IMR-90 (cell line): Measurements from ENCODE around the gene LRRC3C. TPM values are rescaled to one million over a fixed set of nuclear protein-coding genes. Genes with fewer than 3 reads are reported as not detected.

Experiments
- ATAC-seq: fragments of 200-7000 bp; cut with Tn5 transposase; 2 replicates; pipeline ENCODE4 v1.9.1; 2020; ENCODE audit warnings: low read depth, mild to moderate bottlenecking, moderate library complexity
- BruUV-seq: library from RNA; stranded (reverse); fragments of 400-500 nt; replicated peaks from 2 replicates; lab custom pipeline; 2021; lab: Mats Ljungman, UMichigan
- CTCF ChIA-PET: fragments of 300-600 bp; formaldehyde crosslinking; extraction: SDS; loops from one replicate; lab custom pipeline; 2021; ENCODE audit warnings: antibody characterized with exemption; lab: Yijun Ruan, JAX
- POLR2A ChIA-PET: fragments of 300-600 bp; sonication (Branson Sonifier 250); formaldehyde crosslinking; loops from one replicate; lab custom pipeline; 2022; ENCODE audit warnings: antibody characterized with exemption; ENCODE audit not compliant: unreplicated experiment; lab: Charles Lee
- DNase-seq: peaks from one replicate; pipeline ENCODE4 v3.0.0; 2013
- H2AFZ ChIP-seq: replicated peaks from 2 replicates; pipeline ENCODE3; 2013; ENCODE audit warnings: low read length, mild to moderate bottlenecking; ENCODE audit not compliant: poor library complexity
- H2AK5ac ChIP-seq: 2 replicates; pipeline ENCODE4 v1.6.1; 2013; ENCODE audit warnings: low read depth, low read length, inconsistent platforms
- H2AK9ac ChIP-seq: replicated peaks from 2 replicates; pipeline ENCODE3; 2013; ENCODE audit warnings: mild to moderate bottlenecking, low read depth, low read length, moderate library complexity; ENCODE audit not compliant: poor library complexity
- H2BK120ac ChIP-seq: 2 replicates; pipeline ENCODE4 v1.6.1; 2013; ENCODE audit warnings: low read depth, low read length, inconsistent platforms
- H2BK15ac ChIP-seq: 3 replicates; pipeline ENCODE4 v1.6.1; 2013; ENCODE audit warnings: low read depth, low read length, inconsistent platforms
- H2BK20ac ChIP-seq: 2 replicates; pipeline ENCODE4 v1.6.1; 2013; ENCODE audit warnings: low read depth, mild to moderate bottlenecking, inconsistent platforms, low read length, moderate library complexity
- H2BK5ac ChIP-seq: 2 replicates; pipeline ENCODE4 v1.6.1; 2013; ENCODE audit warnings: mild to moderate bottlenecking, low read depth, low read length, inconsistent platforms; ENCODE audit not compliant: poor library complexity, severe bottlenecking
- H3K14ac ChIP-seq: replicated peaks from 2 replicates; pipeline ENCODE4 v1.6.1; 2013; ENCODE audit warnings: low read depth, low read length, inconsistent platforms
- H3K18ac ChIP-seq: 2 replicates; pipeline ENCODE4 v1.6.1; 2013; ENCODE audit warnings: low read depth, low read length, control low read depth
- H3K23ac ChIP-seq: 2 replicates; pipeline ENCODE4 v1.6.1; 2013; ENCODE audit warnings: low read depth, low read length, inconsistent platforms
- H3K27ac ChIP-seq: 2 replicates; pipeline ENCODE4 v1.5.1; 2013; ENCODE audit warnings: mild to moderate bottlenecking, control low read depth, low read length; ENCODE audit not compliant: insufficient read depth
- H3K27me3 ChIP-seq: 2 replicates; pipeline ENCODE4 v1.6.1; 2013; ENCODE audit warnings: low read length; ENCODE audit not compliant: control insufficient read depth, insufficient read depth
- H3K36me3 ChIP-seq: 2 replicates; pipeline ENCODE4 v1.6.1; 2013; ENCODE audit warnings: low read length, mixed read lengths; ENCODE audit not compliant: control insufficient read depth, insufficient read depth
- H3K4ac ChIP-seq: 2 replicates; pipeline ENCODE4 v1.6.1; 2013; ENCODE audit warnings: low read depth, low read length, inconsistent platforms
- H3K4me1 ChIP-seq: 2 replicates; pipeline ENCODE4 v1.6.1; 2013; ENCODE audit warnings: low read length, mixed read lengths; ENCODE audit not compliant: control insufficient read depth, insufficient read depth
- H3K4me2 ChIP-seq: 2 replicates; pipeline ENCODE4 v1.6.1; 2013; ENCODE audit warnings: low read depth, mild to moderate bottlenecking, control low read depth, low read length, moderate library complexity
- H3K4me3 ChIP-seq: 2 replicates; pipeline ENCODE4 v1.5.1; 2013; ENCODE audit warnings: low read depth, mild to moderate bottlenecking, control low read depth, low read length, moderate library complexity; ENCODE audit not compliant: insufficient read depth
- H3K56ac ChIP-seq: 2 replicates; pipeline ENCODE4 v1.6.1; 2013; ENCODE audit warnings: low read length, inconsistent platforms; ENCODE audit not compliant: insufficient read depth; ENCODE audit errors: extremely low read depth
- H3K79me1 ChIP-seq, 2 experiments: 2 replicates each; pipeline ENCODE4 v1.6.1; 2013; ENCODE audit warnings: low read length in 2 of 2, inconsistent platforms in 1 of 2, low read depth in 1 of 2
- H3K9ac ChIP-seq: 2 replicates; pipeline ENCODE4 v1.6.1; 2013; ENCODE audit warnings: low read depth, low read length, control low read depth
- H3K9me1 ChIP-seq: 2 replicates; pipeline ENCODE4 v1.6.1; 2013; ENCODE audit warnings: low read length, inconsistent platforms; ENCODE audit not compliant: insufficient read depth
- H3K9me3 ChIP-seq: 2 replicates; pipeline ENCODE4 v1.6.1; 2013; ENCODE audit warnings: low read length; ENCODE audit not compliant: control insufficient read depth, insufficient read depth
- H4K20me1 ChIP-seq: 2 replicates; pipeline ENCODE4 v1.6.1; 2013; ENCODE audit warnings: low read length, inconsistent platforms; ENCODE audit not compliant: insufficient read depth
- H4K5ac ChIP-seq: 2 replicates; pipeline ENCODE4 v1.6.1; 2013; ENCODE audit warnings: mild to moderate bottlenecking, low read depth, low read length, control low read depth
- H4K8ac ChIP-seq, 2 experiments: 2 replicates each; pipeline ENCODE4 v1.6.1; 2013; ENCODE audit warnings: low read depth in 2 of 2, low read length in 2 of 2, control low read depth in 1 of 2, inconsistent platforms in 1 of 2
- H4K91ac ChIP-seq: 2 replicates; pipeline ENCODE4 v1.6.1; 2013; ENCODE audit warnings: low read depth, low read length, inconsistent platforms; ENCODE audit not compliant: insufficient read depth
- BHLHE40 ChIP-seq: fragments of 150-350 bp; IDR thresholded peaks from 2 replicates; pipeline ENCODE4 v1.6.1; 2016; ENCODE audit warnings: mild to moderate bottlenecking, low read depth, low read length
- CEBPB ChIP-seq: IDR thresholded peaks from 2 replicates; pipeline ENCODE4 v1.6.1; 2012; ENCODE audit warnings: low read depth, low read length, improper control_type of control experiment
- CHD1 ChIP-seq: IDR thresholded peaks from 2 replicates; pipeline ENCODE4 v1.6.1; 2012; ENCODE audit warnings: low read depth, low read length, improper control_type of control experiment
- CTCF ChIP-seq: conservative IDR thresholded peaks from 2 replicates; pipeline ENCODE4 v1.5.1; 2012; ENCODE audit warnings: mild to moderate bottlenecking, low read depth, low read length, improper control_type of control experiment
- ELK1 ChIP-seq: fragments of 150-350 bp; IDR thresholded peaks from 2 replicates; pipeline ENCODE4 v1.6.1; 2016; ENCODE audit warnings: low read depth, mild to moderate bottlenecking, low read length, moderate library complexity, borderline replicate concordance
- FOS ChIP-seq: fragments of 150-350 bp; IDR thresholded peaks from 2 replicates; pipeline ENCODE4 v1.6.1; 2016; ENCODE audit warnings: low read depth, low read length
- MAFK ChIP-seq: IDR thresholded peaks from 2 replicates; pipeline ENCODE4 v1.6.1; 2012; ENCODE audit warnings: low read depth, low read length, improper control_type of control experiment
- MAZ ChIP-seq: IDR thresholded peaks from 2 replicates; pipeline ENCODE4 v1.6.1; 2012; ENCODE audit warnings: low read depth, mild to moderate bottlenecking, low read length, improper control_type of control experiment, moderate library complexity, borderline replicate concordance
- MXI1 ChIP-seq: IDR thresholded peaks from 2 replicates; pipeline ENCODE4 v1.6.1; 2012; ENCODE audit warnings: low read depth, mild to moderate bottlenecking, low read length, moderate library complexity, borderline replicate concordance
- NFE2L2 ChIP-seq: fragments of 150-350 bp; IDR thresholded peaks from 2 replicates; pipeline ENCODE4 v1.6.1; 2016; ENCODE audit warnings: low read depth, mild to moderate bottlenecking, low read length
- POLR2A ChIP-seq: IDR thresholded peaks from 2 replicates; pipeline ENCODE4 v1.6.1; 2012; ENCODE audit warnings: mild to moderate bottlenecking, low read depth, low read length
- RAD21 ChIP-seq: IDR thresholded peaks from 2 replicates; pipeline ENCODE4 v1.6.1; 2012; ENCODE audit warnings: low read length, improper control_type of control experiment
- RFX5 ChIP-seq: IDR thresholded peaks from 2 replicates; pipeline ENCODE4 v1.8.0; 2012; ENCODE audit warnings: low read depth, mild to moderate bottlenecking, low read length, moderate library complexity
- SMC3 ChIP-seq: fragments of 150-350 bp; IDR thresholded peaks from 2 replicates; pipeline ENCODE4 v1.6.1; 2016; ENCODE audit warnings: low read depth, mild to moderate bottlenecking, antibody characterized with exemption, low read length, moderate library complexity
- WGBS, 2 experiments: methylation state at CpG; one replicate each; pipeline versions ENCODE4 v1.1.5 to v1.1.7; 2013; ENCODE audit warnings: missing lambda C conversion rate in 2 of 2; ENCODE audit not compliant: insufficient read length in 1 of 2; ENCODE audit errors: extremely low coverage in 2 of 2; 5-methylcytosine and 5-hydroxymethylcytosine counted together
- dilution Hi-C: fragments of 300-500 bp; cut with HindIII; formaldehyde crosslinking; loops from one replicate; pipeline ENCODE4 v1.14.3; 2018; ENCODE audit warnings: low sequenced_read_pairs; ENCODE audit not compliant: unreplicated experiment
- in situ Hi-C: fragments of 300-500 bp; cut with MboI; formaldehyde crosslinking; loops from 3 replicates; pipeline ENCODE4 v1.14.3; 2019; ENCODE audit warnings: low sequenced_read_pairs, inconsistent platforms, mixed read lengths
- intact Hi-C: fragments of 100-400 bp; cut with micrococcal nuclease; formaldehyde crosslinking; loops from 2 replicates; pipeline ENCODE4 v1.10.0; 2022
- polyA plus RNA-seq, 3 experiments: library from polyadenylated mRNA; depleted of rRNA; stranded (reverse); fragments of >200 nt; gene quantifications; 2 replicates each; pipeline ENCODE4 v1.2.3, GENCODE V29; 2012; ENCODE audit warnings: low replicate concordance in 1 of 3
- total RNA-seq: library from RNA; depleted of rRNA; stranded (reverse); fragments of >200 nt; gene quantifications from 2 replicates; pipeline ENCODE4 v1.2.3, GENCODE V29; 2012
- TF ChIP-seq, protein P1 (sequence below): fragments of 150-350 bp; IDR thresholded peaks from 2 replicates; pipeline ENCODE4 v1.6.1; 2017; ENCODE audit warnings: mild to moderate bottlenecking, antibody characterized with exemption, low read length, low read depth

LRRC3C gene
- total and polyA plus RNA-seq, 2 of the 4 experiments (the other 2 are of a cell fraction) = not detected

- H4K20me1 ChIP-seq = no peaks in the 10 kb centered on the region
- H3K27me3 ChIP-seq = peaks cover 7% of the 10 kb centered on the region
- dilution Hi-C loops (no loop called here), in situ Hi-C loops (no loop called here), intact Hi-C loops (no loop called here)
- no peak overlapping the region for H2BK20ac ChIP-seq
- no peak overlapping the region for H4K91ac ChIP-seq
- BruUV-seq = no TSS peak
- no peak for TF ChIP-seq MAZ
- TF ChIP-seq CHD1 = no peak
- no peak for TF ChIP-seq BHLHE40
- TF ChIP-seq SMC3 = no peak
- TF ChIP-seq, protein P1, sequence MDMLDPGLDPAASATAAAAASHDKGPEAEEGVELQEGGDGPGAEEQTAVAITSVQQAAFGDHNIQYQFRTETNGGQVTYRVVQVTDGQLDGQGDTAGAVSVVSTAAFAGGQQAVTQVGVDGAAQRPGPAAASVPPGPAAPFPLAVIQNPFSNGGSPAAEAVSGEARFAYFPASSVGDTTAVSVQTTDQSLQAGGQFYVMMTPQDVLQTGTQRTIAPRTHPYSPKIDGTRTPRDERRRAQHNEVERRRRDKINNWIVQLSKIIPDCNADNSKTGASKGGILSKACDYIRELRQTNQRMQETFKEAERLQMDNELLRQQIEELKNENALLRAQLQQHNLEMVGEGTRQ = no peak
- TF ChIP-seq MXI1 = no peak
- TF ChIP-seq RFX5 = no peak
- no peak for TF ChIP-seq ELK1
- no peak for TF ChIP-seq FOS
- no peak for TF ChIP-seq CTCF
- TF ChIP-seq NFE2L2 = no peak
- TF ChIP-seq RAD21 = no peak
- no peak for TF ChIP-seq CEBPB
- TF ChIP-seq POLR2A = no peak
- TF ChIP-seq MAFK = no peak
- H3K4me2 ChIP-seq = no peak overlapping the region
- H3K9ac ChIP-seq = no peak overlapping the region
- no peak for DNase-seq
- no peak overlapping the region for H3K4ac ChIP-seq
- no peak overlapping the region for H3K14ac ChIP-seq
- no peak overlapping the region for H3K4me3 ChIP-seq
- H3K56ac ChIP-seq = no peak overlapping the region
- no peak for ATAC-seq
- no peak overlapping the region for H2AK9ac ChIP-seq
- 90% methylated on average over 5 of the region's 15 CpGs; no CpG with 5 or more reads in 1 of the 2 experiments for WGBS, 2 experiments
- no peak overlapping the region for H4K8ac ChIP-seq
- H2BK120ac ChIP-seq = no peak overlapping the region
- H2AFZ ChIP-seq = no peak overlapping the region
- no peaks in the 10 kb centered on the region for H3K9me3 ChIP-seq
- no peak overlapping the region for H3K23ac ChIP-seq
- H3K18ac ChIP-seq = no peak overlapping the region
- ChIA-PET POLR2A (no interaction called here), CTCF (no interaction called here)
- no peak overlapping the region for H4K5ac ChIP-seq
- H3K9me1 ChIP-seq = no peaks in the 10 kb centered on the region
- no peak overlapping the region for H2AK5ac ChIP-seq
- H3K36me3 ChIP-seq = no peaks in the 10 kb centered on the region
- no peak overlapping the region for H3K27ac ChIP-seq
- H3K79me1 ChIP-seq = no peaks in the 10 kb centered on the region
- H2BK5ac ChIP-seq = no peak overlapping the region
- H2BK15ac ChIP-seq = no peak overlapping the region
- H3K4me1 ChIP-seq = no peaks in the 10 kb centered on the region
Measured at GRCh38 chr17:39946551-39947330, 19.2 kb downstream of the LRRC3C start.
